Stimulated activated CD8-positive, alpha-beta memory T cell treated with anti-CD3 and anti-CD28 coated beads, Interleukin-15, amount 100 ng/mL, for 24 hours (primary cell): ENCODE measurements around the gene FBXW8.

Source experiments
- DNase-seq: peaks from one replicate; pipeline ENCODE4 v3.0.0-alpha.2; 2020; ENCODE audit warnings: low read depth

The FBXW8 gene

GRCh38 chr12:116885491-116885890 lies 25.3 kb upstream of the FBXW8 start:
- DNase-seq, result no peak

- no peak for DNase-seq
Measured at GRCh38 chr12:116887244-116887643, 23.5 kb upstream of the FBXW8 start.

- DNase-seq, result no peak
Measured at GRCh38 chr12:116887897-116888296, 22.9 kb upstream of the FBXW8 start.

- DNase-seq, result no peak
Measured at GRCh38 chr12:116890330-116890729, 20.4 kb upstream of the FBXW8 start.

- no peak for DNase-seq
Measured at GRCh38 chr12:116891019-116891418, 19.7 kb upstream of the FBXW8 start.

- no peak for DNase-seq
Measured at GRCh38 chr12:116892349-116893140, 18.2 kb upstream of the FBXW8 start.

GRCh38 chr12:116894913-116895312 lies 15.8 kb upstream of the FBXW8 start:
- DNase-seq, result no peak

- DNase-seq, result no peak
Measured at GRCh38 chr12:116896411-116896924, 14.3 kb upstream of the FBXW8 start.

- DNase-seq, result no peak
Measured at GRCh38 chr12:116897476-116897875, 13.3 kb upstream of the FBXW8 start.

GRCh38 chr12:116898669-116899068 lies 12.1 kb upstream of the FBXW8 start:
- no peak for DNase-seq

GRCh38 chr12:116901612-116902011 lies 9.1 kb upstream of the FBXW8 start:
- DNase-seq, result no peak

GRCh38 chr12:116903818-116904217 lies 6.9 kb upstream of the FBXW8 start:
- DNase-seq, result no peak

- no peak for DNase-seq
Measured at GRCh38 chr12:116906285-116906684, 4.5 kb upstream of the FBXW8 start.

GRCh38 chr12:116910280-116910644 lies 488 bp upstream of the FBXW8 start:
- no peak for DNase-seq

- no peak for DNase-seq
Measured at GRCh38 chr12:116915326-116915725, 4.6 kb downstream of the FBXW8 start.

GRCh38 chr12:116916122-116916521 lies 5.4 kb downstream of the FBXW8 start:
- DNase-seq, result no peak

- no peak for DNase-seq
Measured at GRCh38 chr12:116916714-116917114, 6.0 kb downstream of the FBXW8 start.

- DNase-seq, result no peak
Measured at GRCh38 chr12:116918464-116918863, 7.7 kb downstream of the FBXW8 start.

- DNase-seq, result no peak
Measured at GRCh38 chr12:116919247-116919661, 8.5 kb downstream of the FBXW8 start.

- no peak for DNase-seq
Measured at GRCh38 chr12:116919706-116920485, 9.1 kb downstream of the FBXW8 start.

GRCh38 chr12:116920939-116921338 lies 10.2 kb downstream of the FBXW8 start:
- DNase-seq, result no peak

- DNase-seq, result no peak
Measured at GRCh38 chr12:116922194-116922897, 11.6 kb downstream of the FBXW8 start.
